Neural cell (in vitro differentiated cells): ENCODE results near the gene ARID3A. TPM values are rescaled to one million over a fixed set of nuclear protein-coding genes. Genes with fewer than 3 reads are reported as not detected.

Source experiments
- H2AFZ ChIP-seq: fragments of 200-600, 300-800 bp; sonication (generic), shearing (Covaris generic); 2 replicates; pipeline ENCODE4 v1.6.0; 2014; ENCODE audit warnings: low read depth, mild to moderate bottlenecking, antibody characterized with exemption, low read length, moderate library complexity
- H3F3A ChIP-seq: fragments of 200-600 bp; shearing (Covaris generic); 2 replicates; pipeline ENCODE4 v1.6.1; 2016; ENCODE audit warnings: mild to moderate bottlenecking, moderate library complexity, mixed read lengths, antibody characterized with exemption, low read length; ENCODE audit not compliant: insufficient read depth, poor library complexity, severe bottlenecking
- H3K27ac ChIP-seq: fragments of 200-600, 300-800 bp; sonication (generic), shearing (Covaris generic); 2 replicates; pipeline ENCODE4 v1.5.1; 2014; ENCODE audit warnings: mild to moderate bottlenecking, low read length, moderate library complexity
- H3K27me3 ChIP-seq: fragments of 300-800, 200-600 bp; sonication (generic), shearing (Covaris generic); 2 replicates; pipeline ENCODE4 v1.6.0; 2014; ENCODE audit warnings: mild to moderate bottlenecking, low read depth, low read length, moderate library complexity; ENCODE audit not compliant: insufficient read depth
- H3K36me3 ChIP-seq: fragments of 300-800, 200-600 bp; sonication (generic), shearing (Covaris generic); 2 replicates; pipeline ENCODE4 v1.5.1; 2014; ENCODE audit warnings: mild to moderate bottlenecking, antibody characterized with exemption, low read length, moderate library complexity; ENCODE audit not compliant: insufficient read depth
- H3K4me2 ChIP-seq: fragments of 300-800, 200-600 bp; sonication (generic), shearing (Covaris generic); 2 replicates; pipeline ENCODE4 v1.6.0; 2014; ENCODE audit warnings: mild to moderate bottlenecking, low read length
- H3K4me3 ChIP-seq: fragments of 300-800, 200-600 bp; sonication (generic), shearing (Covaris generic); 2 replicates; pipeline ENCODE4 v1.5.1; 2014; ENCODE audit warnings: mild to moderate bottlenecking, low read length, moderate library complexity
- H3K79me2 ChIP-seq: fragments of 200-600 bp; shearing (Covaris generic); replicated peaks from 2 replicates; pipeline ENCODE4 v1.6.0; 2014; ENCODE audit warnings: mild to moderate bottlenecking, low read length, moderate library complexity; ENCODE audit not compliant: insufficient read depth
- H3K9ac ChIP-seq: fragments of 300-800, 200-600 bp; sonication (generic), shearing (Covaris generic); 2 replicates; pipeline ENCODE4 v1.6.1; 2016; ENCODE audit warnings: mild to moderate bottlenecking, low read length, mixed read lengths
- H3K9me2 ChIP-seq: fragments of 200-600 bp; shearing (Covaris generic); 2 replicates; pipeline ENCODE4 v1.6.1; 2016; ENCODE audit warnings: mild to moderate bottlenecking, low read length, mixed read lengths; ENCODE audit not compliant: insufficient read depth
- H3K9me3 ChIP-seq: fragments of 200-600, 300-800 bp; sonication (generic), shearing (Covaris generic); 2 replicates; pipeline ENCODE4 v1.6.1; 2016; ENCODE audit warnings: mild to moderate bottlenecking, mixed run types, low read length, moderate library complexity, mixed read lengths
- H4K20me1 ChIP-seq: fragments of 200-600 bp; shearing (Covaris generic); 2 replicates; pipeline ENCODE4 v1.6.1; 2016; ENCODE audit warnings: mild to moderate bottlenecking, mixed run types; ENCODE audit not compliant: insufficient read depth
- EP300 ChIP-seq: fragments of 450-650 bp; conservative IDR thresholded peaks from 2 replicates; pipeline ENCODE4 v1.6.1; 2014; ENCODE audit warnings: antibody characterized with exemption, mild to moderate bottlenecking, moderate library complexity; ENCODE audit not compliant: poor library complexity, severe bottlenecking
- EZH2 ChIP-seq: fragments of 200-600, 300-800 bp; shearing (Covaris generic), sonication (generic); IDR thresholded peaks from 2 replicates; pipeline ENCODE4 v1.6.1; 2014; ENCODE audit warnings: antibody characterized with exemption, low read length, borderline replicate concordance, mild to moderate bottlenecking; ENCODE audit not compliant: insufficient read depth, poor library complexity, severe bottlenecking
- MXI1 ChIP-seq: fragments of 450-650 bp; conservative IDR thresholded peaks from 2 replicates; pipeline ENCODE4 v1.6.1; 2014; ENCODE audit warnings: antibody characterized with exemption, mild to moderate bottlenecking; ENCODE audit not compliant: poor library complexity, severe bottlenecking
- POLR2AphosphoS5 ChIP-seq: IDR thresholded peaks from 2 replicates; pipeline ENCODE4 v1.6.1; 2012
- RAD21 ChIP-seq: fragments of 450-650 bp; conservative IDR thresholded peaks from 2 replicates; pipeline ENCODE4 v1.6.1; 2014; ENCODE audit warnings: antibody characterized with exemption, mild to moderate bottlenecking, moderate library complexity
- REST ChIP-seq: IDR thresholded peaks from 2 replicates; pipeline ENCODE4 v1.6.1; 2012; ENCODE audit warnings: borderline replicate concordance
- SMC3 ChIP-seq: fragments of 450-650 bp; conservative IDR thresholded peaks from 2 replicates; pipeline ENCODE4 v1.6.1; 2014; ENCODE audit warnings: antibody characterized with exemption, mild to moderate bottlenecking, moderate library complexity; ENCODE audit not compliant: poor library complexity
- TAF1 ChIP-seq: IDR thresholded peaks from 2 replicates; pipeline ENCODE4 v1.6.1; 2012; ENCODE audit warnings: low read depth
- polyA plus RNA-seq: library from polyadenylated mRNA; depleted of rRNA; stranded (reverse); fragments of >200 nt; gene quantifications from 2 replicates; pipeline ENCODE4 v1.2.3, GENCODE V29; 2014
- TF ChIP-seq, protein P1 (sequence below): fragments of 450-650 bp; IDR thresholded peaks from 2 replicates; pipeline ENCODE4 v1.5.1; 2014; ENCODE audit warnings: antibody characterized with exemption, mild to moderate bottlenecking, moderate library complexity; ENCODE audit not compliant: poor library complexity, severe bottlenecking

ARID3A gene
- polyA plus RNA-seq, 1 donor from 2014 or later, result 11.4 TPM

GRCh38 chr19:1015782-1016646 lies 90.2 kb downstream of the ARID3A start:
- H3K79me2 ChIP-seq, result peaks cover 43% of the 10 kb centered on the region
- no peak overlapping the region for H3K4me3 ChIP-seq
- TF ChIP-seq MXI1 (no peak), EP300 (no peak), EZH2 (no peak), SMC3 (no peak), RAD21 (no peak), TAF1 (no peak), REST (no peak), POLR2AphosphoS5 (no peak)
- TF ChIP-seq, protein P1, sequence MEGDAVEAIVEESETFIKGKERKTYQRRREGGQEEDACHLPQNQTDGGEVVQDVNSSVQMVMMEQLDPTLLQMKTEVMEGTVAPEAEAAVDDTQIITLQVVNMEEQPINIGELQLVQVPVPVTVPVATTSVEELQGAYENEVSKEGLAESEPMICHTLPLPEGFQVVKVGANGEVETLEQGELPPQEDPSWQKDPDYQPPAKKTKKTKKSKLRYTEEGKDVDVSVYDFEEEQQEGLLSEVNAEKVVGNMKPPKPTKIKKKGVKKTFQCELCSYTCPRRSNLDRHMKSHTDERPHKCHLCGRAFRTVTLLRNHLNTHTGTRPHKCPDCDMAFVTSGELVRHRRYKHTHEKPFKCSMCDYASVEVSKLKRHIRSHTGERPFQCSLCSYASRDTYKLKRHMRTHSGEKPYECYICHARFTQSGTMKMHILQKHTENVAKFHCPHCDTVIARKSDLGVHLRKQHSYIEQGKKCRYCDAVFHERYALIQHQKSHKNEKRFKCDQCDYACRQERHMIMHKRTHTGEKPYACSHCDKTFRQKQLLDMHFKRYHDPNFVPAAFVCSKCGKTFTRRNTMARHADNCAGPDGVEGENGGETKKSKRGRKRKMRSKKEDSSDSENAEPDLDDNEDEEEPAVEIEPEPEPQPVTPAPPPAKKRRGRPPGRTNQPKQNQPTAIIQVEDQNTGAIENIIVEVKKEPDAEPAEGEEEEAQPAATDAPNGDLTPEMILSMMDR, result no peak
- peaks cover 12% of the 10 kb centered on the region for H4K20me1 ChIP-seq
- no peak overlapping the region for H2AFZ ChIP-seq
- H3K9ac ChIP-seq, result no peak overlapping the region
- H3K27me3 ChIP-seq, result no peaks in the 10 kb centered on the region
- H3F3A ChIP-seq, result no peaks in the 10 kb centered on the region
- H3K27ac ChIP-seq, result no peak overlapping the region
- H3K9me3 ChIP-seq, result no peaks in the 10 kb centered on the region
- no peak overlapping the region for H3K4me2 ChIP-seq
- no peaks in the 10 kb centered on the region for H3K36me3 ChIP-seq
- H3K9me2 ChIP-seq, result no peaks in the 10 kb centered on the region

- H3K9ac ChIP-seq, result no peak overlapping the region
- no peak overlapping the region for H3K4me3 ChIP-seq
- no peaks in the 10 kb centered on the region for H3K36me3 ChIP-seq
- H3F3A ChIP-seq, result no peaks in the 10 kb centered on the region
- H3K9me2 ChIP-seq, result no peaks in the 10 kb centered on the region
- H2AFZ ChIP-seq, result no peak overlapping the region
- H3K27ac ChIP-seq, result no peak overlapping the region
- TF ChIP-seq RAD21, result no peak
- no peak for TF ChIP-seq MXI1
- no peak for TF ChIP-seq POLR2AphosphoS5
- no peak for TF ChIP-seq REST
- TF ChIP-seq, protein P1, result no peak
- TF ChIP-seq TAF1, result no peak
- no peak for TF ChIP-seq EZH2
- TF ChIP-seq SMC3, result no peak
- TF ChIP-seq EP300, result no peak
- no peaks in the 10 kb centered on the region for H3K9me3 ChIP-seq
- no peak overlapping the region for H3K4me2 ChIP-seq
- peaks cover 43% of the 10 kb centered on the region for H3K79me2 ChIP-seq
- H3K27me3 ChIP-seq, result no peaks in the 10 kb centered on the region
- H4K20me1 ChIP-seq, result peaks cover 12% of the 10 kb centered on the region
Observed at GRCh38 chr19:1016647-1017114, 90.8 kb downstream of the ARID3A start.
